GM12864 (cell line): ENCODE data around the gene FNTB.

ENCODE experiments used
- DNase-seq: peaks from one replicate; pipeline ENCODE4 v3.0.0-alpha.2; 2011; ENCODE audit warnings: low read depth
- H3K4me3 ChIP-seq: 2 replicates; pipeline ENCODE4 v1.5.1; 2011; ENCODE audit warnings: mild to moderate bottlenecking, low read depth, low read length, control low read depth
- TF ChIP-seq, protein P1 (sequence below): IDR thresholded peaks from 2 replicates; pipeline ENCODE4 v1.5.1; 2011; ENCODE audit warnings: low read depth, mild to moderate bottlenecking, moderate library complexity, low read length, control low read depth, inconsistent platforms; ENCODE audit errors: missing control alignments

FNTB gene

GRCh38 chr14:64942531-64943111 is 44.1 kb upstream of the FNTB start, which contains the start of gene GPX2:
TSS of gene GPX2 (minus strand) at chr14:64942745. CDS start at chr14:64942726, 19 bp downstream.
- TF ChIP-seq, protein P1, sequence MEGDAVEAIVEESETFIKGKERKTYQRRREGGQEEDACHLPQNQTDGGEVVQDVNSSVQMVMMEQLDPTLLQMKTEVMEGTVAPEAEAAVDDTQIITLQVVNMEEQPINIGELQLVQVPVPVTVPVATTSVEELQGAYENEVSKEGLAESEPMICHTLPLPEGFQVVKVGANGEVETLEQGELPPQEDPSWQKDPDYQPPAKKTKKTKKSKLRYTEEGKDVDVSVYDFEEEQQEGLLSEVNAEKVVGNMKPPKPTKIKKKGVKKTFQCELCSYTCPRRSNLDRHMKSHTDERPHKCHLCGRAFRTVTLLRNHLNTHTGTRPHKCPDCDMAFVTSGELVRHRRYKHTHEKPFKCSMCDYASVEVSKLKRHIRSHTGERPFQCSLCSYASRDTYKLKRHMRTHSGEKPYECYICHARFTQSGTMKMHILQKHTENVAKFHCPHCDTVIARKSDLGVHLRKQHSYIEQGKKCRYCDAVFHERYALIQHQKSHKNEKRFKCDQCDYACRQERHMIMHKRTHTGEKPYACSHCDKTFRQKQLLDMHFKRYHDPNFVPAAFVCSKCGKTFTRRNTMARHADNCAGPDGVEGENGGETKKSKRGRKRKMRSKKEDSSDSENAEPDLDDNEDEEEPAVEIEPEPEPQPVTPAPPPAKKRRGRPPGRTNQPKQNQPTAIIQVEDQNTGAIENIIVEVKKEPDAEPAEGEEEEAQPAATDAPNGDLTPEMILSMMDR, result no peak
- no peak for DNase-seq

DNA sequence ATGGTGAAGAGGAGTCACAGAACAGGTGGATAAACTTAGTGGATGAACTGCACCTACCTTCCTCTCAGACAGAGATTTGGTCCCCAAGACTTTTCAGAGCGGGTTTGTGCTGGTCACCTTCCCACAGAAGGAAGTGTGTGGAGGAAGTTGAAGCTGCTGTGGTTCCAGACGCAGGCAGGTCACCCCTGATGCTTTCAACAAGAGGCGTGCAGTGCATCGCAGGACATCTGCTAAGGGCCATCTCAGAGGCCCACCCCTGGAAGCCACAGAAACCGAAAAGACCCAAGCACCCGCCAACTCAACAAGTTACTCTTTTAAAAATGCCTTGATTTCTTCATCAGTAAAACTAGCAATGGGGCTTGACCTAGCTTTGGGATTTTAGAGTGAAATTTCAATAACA is 43.1 kb upstream of the FNTB start:
- H3K4me3 ChIP-seq, result no peak overlapping the region
- DNase-seq, result no peak
- TF ChIP-seq, protein P1, result no peak

More at GRCh38 chr14:64942531-64943111, 44.1 kb upstream of the FNTB start, which contains the start of gene GPX2:
- no peak within 1 kb of the TSS for H3K4me3 ChIP-seq

DNA sequence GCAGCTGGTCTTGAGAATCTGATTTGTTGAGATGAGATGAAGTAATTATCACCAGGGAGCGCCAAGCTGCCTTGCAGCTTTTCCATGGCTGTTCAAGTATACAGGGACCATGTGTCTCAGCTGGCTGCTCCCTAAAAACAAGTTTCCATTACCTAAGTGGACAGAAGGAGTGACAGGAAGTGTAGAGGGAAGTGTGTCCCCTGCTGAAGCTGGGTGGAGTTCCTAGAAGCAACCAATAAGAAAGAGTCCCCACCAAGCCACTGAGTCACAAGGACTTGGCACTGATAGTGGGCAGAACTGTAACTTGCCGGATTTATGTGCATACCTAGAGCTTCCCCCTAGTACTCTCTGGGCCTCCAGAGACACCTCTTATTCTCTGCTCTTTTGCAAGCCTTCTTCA is 42.7 kb upstream of the FNTB start:
- no peak overlapping the region for H3K4me3 ChIP-seq
- DNase-seq, result no peak
- TF ChIP-seq, protein P1, result no peak

DNA sequence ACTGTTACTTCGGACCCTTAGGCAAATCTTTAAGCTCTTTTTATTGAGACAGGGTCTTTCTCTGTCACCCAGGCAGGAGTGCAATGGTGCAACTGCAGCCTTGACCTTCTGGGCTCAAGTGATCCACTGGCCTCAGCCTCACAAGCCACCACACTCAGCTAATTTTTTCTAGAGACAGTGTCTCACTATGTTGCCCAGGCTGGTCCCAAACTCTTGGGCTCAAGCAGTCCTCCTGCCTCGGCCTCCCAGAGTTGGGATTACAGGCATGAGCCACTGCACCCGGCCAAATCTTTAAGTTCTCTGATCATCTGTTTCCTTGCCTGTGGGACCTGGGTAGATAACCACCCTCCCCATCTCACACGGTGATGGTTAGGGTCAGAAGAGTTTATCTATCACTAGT is 41.8 kb upstream of the FNTB start:
- no peak for DNase-seq
- H3K4me3 ChIP-seq, result no peak overlapping the region
- TF ChIP-seq, protein P1, result no peak

GRCh38 chr14:64945431-64946178 is 41.1 kb upstream of the FNTB start:
- no peak for DNase-seq
- TF ChIP-seq, protein P1, result no peak
- H3K4me3 ChIP-seq, result no peak overlapping the region

- H3K4me3 ChIP-seq, result no peak overlapping the region
- TF ChIP-seq, protein P1, result no peak
- no peak for DNase-seq
Observed at GRCh38 chr14:64946310-64947045, 40.2 kb upstream of the FNTB start.
